Liver (tissue), 9 donors: ENCODE data around the gene PLB1. TPM values are rescaled to one million over a fixed set of nuclear protein-coding genes. Genes with fewer than 3 reads are reported as not detected.

Experiments used
- DNase-seq: peaks from one replicate; pipeline ENCODE4 v3.0.0-alpha.2; 2017; ENCODE audit warnings: low spot score
- H3K27ac ChIP-seq, 2 donors: one replicate each; pipeline ENCODE4 v1.7.0; 2013; ENCODE audit warnings: inconsistent platforms in 2 of 2, low read length in 2 of 2, control low read depth in 1 of 2, low read depth in 1 of 2, mild to moderate bottlenecking in 1 of 2
- H3K27me3 ChIP-seq, 4 donors: one replicate each; pipeline versions ENCODE4 v1.6.1 to v1.7.0; 2013; ENCODE audit warnings: low read length in 3 of 4, inconsistent platforms in 1 of 4, mild to moderate bottlenecking in 1 of 4, moderate library complexity in 1 of 4; ENCODE audit not compliant: control insufficient read depth in 4 of 4, insufficient read depth in 4 of 4
- H3K36me3 ChIP-seq, 4 donors: one replicate each; pipeline versions ENCODE4 v1.6.1 to v1.7.0; 2013; ENCODE audit warnings: low read length in 3 of 4, mild to moderate bottlenecking in 3 of 4, low read depth in 1 of 4, moderate library complexity in 1 of 4; ENCODE audit not compliant: control insufficient read depth in 4 of 4, insufficient read depth in 3 of 4
- H3K4me1 ChIP-seq, 4 donors: one replicate each; pipeline versions ENCODE4 v1.6.1 to v1.7.0; 2013; ENCODE audit warnings: low read length in 3 of 4, mild to moderate bottlenecking in 3 of 4, moderate library complexity in 1 of 4; ENCODE audit not compliant: control insufficient read depth in 4 of 4, insufficient read depth in 4 of 4
- H3K4me3 ChIP-seq, 3 donors: one replicate each; pipeline versions ENCODE4 v1.6.1 to v1.7.0; 2013; ENCODE audit warnings: low read length in 3 of 3, control low read depth in 1 of 3, low read depth in 1 of 3, mild to moderate bottlenecking in 1 of 3
- H3K9ac ChIP-seq, 2 donors: one replicate each; pipeline ENCODE4 v1.7.0; 2013; ENCODE audit warnings: low read length in 2 of 2, mild to moderate bottlenecking in 2 of 2, moderate library complexity in 2 of 2, control low read depth in 1 of 2, low read depth in 1 of 2
- H3K9me3 ChIP-seq, 4 donors: one replicate each; pipeline versions ENCODE4 v1.6.1 to v1.7.0; 2013; ENCODE audit warnings: low read length in 3 of 4; ENCODE audit not compliant: control insufficient read depth in 4 of 4
- HNF4G ChIP-seq: IDR thresholded peaks from 2 replicates; pipeline ENCODE4 v1.6.1; 2016; ENCODE audit warnings: antibody characterized with exemption
- NR2F2 ChIP-seq: IDR thresholded peaks from 2 replicates; pipeline ENCODE4 v1.6.1; 2016; ENCODE audit warnings: antibody characterized with exemption
- RAD21 ChIP-seq, 2 donors: IDR thresholded peaks; 2 replicates each; pipeline ENCODE4 v1.6.1; 2016; ENCODE audit warnings: antibody characterized with exemption in 2 of 2, mild to moderate bottlenecking in 2 of 2
- RXRA ChIP-seq, 2 donors: IDR thresholded peaks; 2 replicates each; pipeline ENCODE4 v1.6.1; 2017 to 2018; ENCODE audit warnings: antibody characterized with exemption in 2 of 2, mild to moderate bottlenecking in 1 of 2
- YY1 ChIP-seq: IDR thresholded peaks from 2 replicates; pipeline ENCODE4 v1.6.1; 2016; ENCODE audit warnings: antibody characterized with exemption, mild to moderate bottlenecking
- WGBS: extraction: QIAGEN DNeasy Blood & Tissue Kit; methylation state at CpG from one replicate; pipeline ENCODE4 v1.1.7; 2013; 5-methylcytosine and 5-hydroxymethylcytosine counted together
- polyA plus RNA-seq, 2 donors: library from polyadenylated mRNA; stranded (reverse) in 1 of 2; unstranded in 1 of 2; fragments of 200-250 nt in 1 of 2; fragments of >200 nt in 1 of 2; fragmentation: Nextera tagmentation in 1 of 2; extraction: Ambion mirVana in 1 of 2; gene quantifications; one replicate each; pipeline versions ENCODE4 v1.2.1 to v1.2.3, GENCODE V29; 2013 to 2015
- total RNA-seq, 2 donors: library from RNA; depleted of rRNA; stranded (reverse); fragments of >200 nt; gene quantifications; one replicate each; pipeline ENCODE4 v1.2.3, GENCODE V29; 2014
- TF ChIP-seq, protein P1 (sequence below): IDR thresholded peaks from 2 replicates; pipeline ENCODE4 v1.6.1; 2016; ENCODE audit warnings: antibody characterized with exemption
- TF ChIP-seq, protein P2 (sequence below): fragments of 150-350 bp; IDR thresholded peaks from 2 replicates; pipeline ENCODE4 v1.5.1; 2017; ENCODE audit warnings: improper control_type of control experiment, low read depth, low read length; ENCODE audit not compliant: missing input control
- TF ChIP-seq, protein P3 (sequence below): IDR thresholded peaks from 2 replicates; pipeline ENCODE4 v1.6.1; 2016; ENCODE audit warnings: antibody characterized with exemption
- TF ChIP-seq, protein P4 (sequence below): IDR thresholded peaks from 2 replicates; pipeline ENCODE4 v1.6.1; 2016; ENCODE audit warnings: antibody characterized with exemption
- donor health status: healthy.
- donor health status: healthy.
- donor health status: healthy.
- donor health status: healthy.
- donor health status: healthy.

Gene PLB1
- total and polyA plus RNA-seq, 4 donors = 0.58 to 4.5 (median 1.6) TPM

DNA sequence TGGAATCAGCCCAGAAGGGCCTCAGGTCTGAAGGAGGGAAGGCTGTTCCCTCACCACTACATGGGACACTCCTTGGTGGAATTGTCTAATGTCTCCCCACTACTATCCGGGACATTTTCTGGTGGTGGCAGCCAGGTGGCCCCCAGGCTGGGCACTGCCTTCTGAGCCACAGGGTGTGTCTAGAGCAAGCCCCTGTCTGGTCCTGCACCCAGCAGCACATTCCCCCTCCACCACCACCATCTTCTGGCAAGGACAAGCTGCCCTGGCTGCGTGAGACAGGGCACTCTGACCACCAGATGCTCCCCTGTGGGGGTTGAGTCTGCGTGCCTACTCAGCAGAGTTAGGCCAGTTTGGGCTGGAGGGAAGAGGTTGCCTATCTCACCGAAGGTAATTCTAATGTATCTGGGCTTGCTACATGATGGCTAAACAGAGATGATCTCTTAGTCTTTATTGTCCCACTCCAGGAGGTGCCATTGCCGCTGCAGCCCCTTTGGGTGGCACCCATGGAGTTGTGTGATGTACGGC, 106.3 kb downstream of the PLB1 start:
- no peak for DNase-seq
- H3K4me3 ChIP-seq = no peak overlapping the region
- no peaks in the 10 kb centered on the region for H3K4me1 ChIP-seq
- H3K36me3 ChIP-seq = no peaks in the 10 kb centered on the region
- WGBS = 92% methylated on average over 6 of the region's 6 CpGs
- TF ChIP-seq, protein P1, sequence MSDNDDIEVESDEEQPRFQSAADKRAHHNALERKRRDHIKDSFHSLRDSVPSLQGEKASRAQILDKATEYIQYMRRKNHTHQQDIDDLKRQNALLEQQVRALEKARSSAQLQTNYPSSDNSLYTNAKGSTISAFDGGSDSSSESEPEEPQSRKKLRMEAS = no peak
- TF ChIP-seq, protein P2, sequence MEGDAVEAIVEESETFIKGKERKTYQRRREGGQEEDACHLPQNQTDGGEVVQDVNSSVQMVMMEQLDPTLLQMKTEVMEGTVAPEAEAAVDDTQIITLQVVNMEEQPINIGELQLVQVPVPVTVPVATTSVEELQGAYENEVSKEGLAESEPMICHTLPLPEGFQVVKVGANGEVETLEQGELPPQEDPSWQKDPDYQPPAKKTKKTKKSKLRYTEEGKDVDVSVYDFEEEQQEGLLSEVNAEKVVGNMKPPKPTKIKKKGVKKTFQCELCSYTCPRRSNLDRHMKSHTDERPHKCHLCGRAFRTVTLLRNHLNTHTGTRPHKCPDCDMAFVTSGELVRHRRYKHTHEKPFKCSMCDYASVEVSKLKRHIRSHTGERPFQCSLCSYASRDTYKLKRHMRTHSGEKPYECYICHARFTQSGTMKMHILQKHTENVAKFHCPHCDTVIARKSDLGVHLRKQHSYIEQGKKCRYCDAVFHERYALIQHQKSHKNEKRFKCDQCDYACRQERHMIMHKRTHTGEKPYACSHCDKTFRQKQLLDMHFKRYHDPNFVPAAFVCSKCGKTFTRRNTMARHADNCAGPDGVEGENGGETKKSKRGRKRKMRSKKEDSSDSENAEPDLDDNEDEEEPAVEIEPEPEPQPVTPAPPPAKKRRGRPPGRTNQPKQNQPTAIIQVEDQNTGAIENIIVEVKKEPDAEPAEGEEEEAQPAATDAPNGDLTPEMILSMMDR = no peak
- no peak for TF ChIP-seq YY1
- H3K27ac ChIP-seq = peak overlapping the region; percentile 19 to 50
- no peaks in the 10 kb centered on the region for H3K9me3 ChIP-seq
- H3K9ac ChIP-seq = no peak overlapping the region
- no peaks in the 10 kb centered on the region for H3K27me3 ChIP-seq

DNA sequence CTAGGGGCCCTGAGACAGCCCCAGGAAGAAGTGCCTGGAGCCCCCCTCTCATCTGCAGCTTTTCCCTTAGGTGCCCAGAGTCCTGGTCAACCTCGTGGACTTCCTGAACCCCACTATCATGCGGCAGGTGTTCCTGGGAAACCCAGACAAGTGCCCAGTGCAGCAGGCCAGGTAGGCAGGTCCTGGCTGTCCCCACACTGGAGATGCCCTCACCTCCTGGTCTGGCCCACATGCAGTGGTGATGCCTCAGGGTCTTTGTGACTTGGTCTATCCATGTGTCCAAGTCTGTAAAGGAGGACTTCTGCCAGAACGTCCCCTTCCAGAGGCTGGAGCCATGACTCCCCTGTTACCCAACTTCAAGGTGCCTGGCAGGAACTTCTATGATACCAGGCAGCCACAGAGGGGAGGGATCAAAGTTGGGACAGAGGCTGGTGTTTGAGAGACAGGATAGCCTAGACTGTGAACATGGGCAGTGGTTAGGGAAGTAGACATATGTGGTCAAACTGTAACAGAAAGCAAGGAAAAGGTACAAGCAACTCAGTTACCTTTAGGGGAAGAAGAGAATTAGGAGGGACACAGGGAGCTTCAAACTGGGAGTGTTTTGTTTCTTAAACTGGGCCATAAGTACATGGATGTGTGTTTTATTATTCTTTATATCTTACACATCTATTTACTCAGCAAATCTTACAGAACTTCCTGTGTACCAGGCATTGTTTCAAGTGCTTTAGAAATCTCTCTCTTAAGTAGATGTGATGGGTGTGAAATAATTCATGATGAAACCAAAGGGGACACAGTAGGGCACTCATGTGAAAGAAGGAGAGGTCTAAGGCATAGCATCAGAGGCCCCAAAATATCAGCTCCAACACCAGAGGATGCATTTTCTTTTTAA, 107.1 kb downstream of the PLB1 start:
- TF ChIP-seq, protein P3, sequence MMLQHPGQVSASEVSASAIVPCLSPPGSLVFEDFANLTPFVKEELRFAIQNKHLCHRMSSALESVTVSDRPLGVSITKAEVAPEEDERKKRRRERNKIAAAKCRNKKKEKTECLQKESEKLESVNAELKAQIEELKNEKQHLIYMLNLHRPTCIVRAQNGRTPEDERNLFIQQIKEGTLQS = no peak
- Histone ChIP-seq H3K27me3 (no peaks in the 10 kb centered on the region), H3K27ac (no peak overlapping the region), H3K9me3 (no peaks in the 10 kb centered on the region), H3K4me1 (no peaks in the 10 kb centered on the region), H3K4me3 (no peak overlapping the region), H3K9ac (no peak overlapping the region), H3K36me3 (no peaks in the 10 kb centered on the region)
- 91% methylated on average over 3 of the region's 3 CpGs for WGBS
- no peak for DNase-seq

DNA sequence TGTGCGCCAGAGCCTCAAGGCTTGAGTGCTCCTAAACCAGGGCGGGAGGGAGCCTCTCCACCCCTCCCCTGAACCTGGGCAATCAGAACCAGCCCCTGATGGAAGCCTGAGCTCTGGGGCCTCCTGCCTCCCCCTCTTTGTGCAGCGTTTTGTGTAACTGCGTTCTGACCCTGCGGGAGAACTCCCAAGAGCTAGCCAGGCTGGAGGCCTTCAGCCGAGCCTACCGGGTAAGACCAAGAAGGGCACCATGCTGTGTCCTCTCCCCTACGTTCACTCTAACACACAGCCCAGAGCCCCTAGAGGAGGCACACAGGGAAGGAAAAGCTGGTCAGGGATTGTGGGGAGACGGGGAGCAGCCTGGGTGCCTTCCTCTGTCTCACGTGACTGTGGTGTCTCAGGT, 108.0 kb downstream of the PLB1 start:
- H3K9ac ChIP-seq = no peak overlapping the region
- no peak for TF ChIP-seq YY1
- no peak for TF ChIP-seq NR2F2
- no peaks in the 10 kb centered on the region for H3K27me3 ChIP-seq
- H3K4me1 ChIP-seq = no peaks in the 10 kb centered on the region
- no peak overlapping the region for H3K4me3 ChIP-seq
- WGBS = 94% methylated on average over 10 of the region's 10 CpGs
- H3K27ac ChIP-seq = no peak overlapping the region
- H3K9me3 ChIP-seq = no peaks in the 10 kb centered on the region
- no peak for DNase-seq
- H3K36me3 ChIP-seq = no peaks in the 10 kb centered on the region

DNA sequence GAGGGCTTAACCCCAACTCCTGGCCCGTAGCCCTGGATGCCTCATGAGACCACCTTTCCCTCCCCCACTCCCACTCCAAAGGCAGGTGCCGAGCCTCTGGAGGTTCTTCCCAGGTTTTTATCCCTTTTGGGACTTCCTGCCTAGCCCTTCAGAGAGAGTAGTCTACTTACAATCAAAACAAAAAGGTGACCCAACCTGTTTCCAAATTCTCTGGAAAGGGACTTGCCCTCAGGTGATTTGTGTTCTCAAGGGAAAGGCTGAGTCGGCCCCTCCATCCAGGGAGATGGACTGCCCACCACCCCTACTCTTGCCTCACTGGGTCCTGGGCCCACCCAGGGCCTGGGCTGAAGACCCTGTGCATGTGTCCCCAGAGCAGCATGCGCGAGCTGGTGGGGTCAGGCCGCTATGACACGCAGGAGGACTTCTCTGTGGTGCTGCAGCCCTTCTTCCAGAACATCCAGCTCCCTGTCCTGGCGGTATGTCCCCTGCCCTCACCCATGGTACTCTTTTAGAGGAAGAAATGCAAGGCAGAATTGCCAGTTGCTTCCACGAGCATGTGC, 108.5 kb downstream of the PLB1 start:
- Histone ChIP-seq H3K4me3 (no peak overlapping the region), H3K4me1 (no peaks in the 10 kb centered on the region), H3K27me3 (no peaks in the 10 kb centered on the region), H3K9ac (no peak overlapping the region), H3K36me3 (no peaks in the 10 kb centered on the region), H3K27ac (no peak overlapping the region), H3K9me3 (no peaks in the 10 kb centered on the region)
- no peak for DNase-seq
- 96% methylated on average over 9 of the region's 9 CpGs for WGBS
- no peak for TF ChIP-seq RAD21 (IDR thresholded peaks at IDR 0.05)
- TF ChIP-seq, protein P4, sequence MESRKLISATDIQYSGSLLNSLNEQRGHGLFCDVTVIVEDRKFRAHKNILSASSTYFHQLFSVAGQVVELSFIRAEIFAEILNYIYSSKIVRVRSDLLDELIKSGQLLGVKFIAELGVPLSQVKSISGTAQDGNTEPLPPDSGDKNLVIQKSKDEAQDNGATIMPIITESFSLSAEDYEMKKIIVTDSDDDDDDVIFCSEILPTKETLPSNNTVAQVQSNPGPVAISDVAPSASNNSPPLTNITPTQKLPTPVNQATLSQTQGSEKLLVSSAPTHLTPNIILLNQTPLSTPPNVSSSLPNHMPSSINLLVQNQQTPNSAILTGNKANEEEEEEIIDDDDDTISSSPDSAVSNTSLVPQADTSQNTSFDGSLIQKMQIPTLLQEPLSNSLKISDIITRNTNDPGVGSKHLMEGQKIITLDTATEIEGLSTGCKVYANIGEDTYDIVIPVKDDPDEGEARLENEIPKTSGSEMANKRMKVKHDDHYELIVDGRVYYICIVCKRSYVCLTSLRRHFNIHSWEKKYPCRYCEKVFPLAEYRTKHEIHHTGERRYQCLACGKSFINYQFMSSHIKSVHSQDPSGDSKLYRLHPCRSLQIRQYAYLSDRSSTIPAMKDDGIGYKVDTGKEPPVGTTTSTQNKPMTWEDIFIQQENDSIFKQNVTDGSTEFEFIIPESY = no peak
- TF ChIP-seq, protein P2 = no peak
- TF ChIP-seq, protein P3 = no peak
- TF ChIP-seq HNF4G = no peak
- TF ChIP-seq YY1 = no peak
- no peak for TF ChIP-seq RXRA (IDR thresholded peaks at IDR 0.05)
